IMR-90 (cell line): Measurements from ENCODE around the gene DAG1.

ENCODE experiments used
- CTCF ChIP-seq: conservative IDR thresholded peaks from 2 replicates; pipeline ENCODE4 v1.5.1; 2012; ENCODE audit warnings: mild to moderate bottlenecking, low read depth, low read length, improper control_type of control experiment
- ELK1 ChIP-seq: fragments of 150-350 bp; IDR thresholded peaks from 2 replicates; pipeline ENCODE4 v1.6.1; 2016; ENCODE audit warnings: low read depth, mild to moderate bottlenecking, low read length, moderate library complexity, borderline replicate concordance
- MAFK ChIP-seq: IDR thresholded peaks from 2 replicates; pipeline ENCODE4 v1.6.1; 2012; ENCODE audit warnings: low read depth, low read length, improper control_type of control experiment
- POLR2A ChIP-seq: IDR thresholded peaks from 2 replicates; pipeline ENCODE4 v1.6.1; 2012; ENCODE audit warnings: mild to moderate bottlenecking, low read depth, low read length
- USF2 ChIP-seq: fragments of 150-350 bp; IDR thresholded peaks from 2 replicates; pipeline ENCODE4 v1.6.1; 2017; ENCODE audit warnings: mild to moderate bottlenecking, antibody characterized with exemption, low read length, low read depth

- TF ChIP-seq POLR2A (no peak), CTCF (no peak), USF2 (no peak), MAFK (no peak), ELK1 (no peak)
These were observed 25.0 kb downstream of the DAG1 start for GRCh38 chr3:49495023-49495422.
